Activated T-helper 9 cell treated with anti-CD3 and anti-CD28 coated beads, Interleukin-2, amount 50 U/mL, for 16 hours (primary cell): Measurements from ENCODE around the gene MAGI2.
A peak's percentile ranks its signal among the peaks of the same experiment; 100 is the strongest.
"Not testable (repeated sequence)": the region's sequence is repeated elsewhere in the genome, so short reads cannot be mapped to it uniquely, and the experiment has no call there.

Source experiments
- DNase-seq: peaks from one replicate; pipeline ENCODE4 v3.0.0-alpha.2; 2020; ENCODE audit warnings: low read depth

The MAGI2 gene

GRCh38 chr7:78024591-78024990 is 1428.9 kb downstream of the MAGI2 start:
- DNase-seq = no peak

GRCh38 chr7:78023191-78023590 is 1430.3 kb downstream of the MAGI2 start:
- no peak for DNase-seq

GRCh38 chr7:78022165-78022564 is 1431.3 kb downstream of the MAGI2 start:
- DNase-seq = no peak

- no peak for DNase-seq
These were observed 1432.6 kb downstream of the MAGI2 start for GRCh38 chr7:78020874-78021249.

- DNase-seq = no peak
These were observed 1433.2 kb downstream of the MAGI2 start for GRCh38 chr7:78020136-78020873.

GRCh38 chr7:78019447-78020135 is 1433.9 kb downstream of the MAGI2 start:
- peak; percentile 48 for DNase-seq

- DNase-seq = no peak
These were observed 1434.6 kb downstream of the MAGI2 start for GRCh38 chr7:78018641-78019446.

- DNase-seq = no peak
These were observed 1435.8 kb downstream of the MAGI2 start for GRCh38 chr7:78017591-78018100.

- DNase-seq = no peak
These were observed 1437.8 kb downstream of the MAGI2 start for GRCh38 chr7:78015574-78016260.

GRCh38 chr7:78014401-78014800 is 1439.1 kb downstream of the MAGI2 start:
- DNase-seq = no peak

- DNase-seq = no peak
These were observed 1440.1 kb downstream of the MAGI2 start for GRCh38 chr7:78013386-78013785.

GRCh38 chr7:78011642-78012041 is 1441.8 kb downstream of the MAGI2 start:
- DNase-seq = no peak

GRCh38 chr7:78007231-78007630 is 1446.2 kb downstream of the MAGI2 start:
- no peak for DNase-seq

- DNase-seq = no peak
These were observed 1447.3 kb downstream of the MAGI2 start for GRCh38 chr7:78006063-78006755.

- no peak for DNase-seq
These were observed 1450.8 kb downstream of the MAGI2 start for GRCh38 chr7:78002715-78003114.

- DNase-seq = no peak
These were observed 1451.4 kb downstream of the MAGI2 start for GRCh38 chr7:78002021-78002420.

- DNase-seq = not testable (repeated sequence)
These were observed 1454.3 kb downstream of the MAGI2 start for GRCh38 chr7:77999168-77999567.

- DNase-seq = no peak
These were observed 1457.8 kb downstream of the MAGI2 start for GRCh38 chr7:77995717-77996116.

GRCh38 chr7:77993838-77994237 is 1459.6 kb downstream of the MAGI2 start:
- no peak for DNase-seq

GRCh38 chr7:77991656-77992055 is 1461.8 kb downstream of the MAGI2 start:
- no peak for DNase-seq

GRCh38 chr7:77989981-77990566 is 1463.4 kb downstream of the MAGI2 start:
- no peak for DNase-seq
